BLaER1 treated with 17β-estradiol and CSF1 and Interleukin-3, amounts not matched to agents 10 nM and 100 nM (cell line): ENCODE data around the gene ALDH9A1.

ENCODE experiments used
- H3K27ac ChIP-seq, 11 experiments: shearing (Covaris generic); formaldehyde crosslinking; 2 replicates each; pipeline ENCODE4 v1.8.1; 2022
- H3K27me3 ChIP-seq, 11 experiments: shearing (Covaris generic); formaldehyde crosslinking; 2 replicates each; pipeline ENCODE4 v1.8.1; 2022
- H3K36me3 ChIP-seq, 11 experiments: shearing (Covaris generic); formaldehyde crosslinking; 2 replicates each; pipeline ENCODE4 v1.8.1; 2022
- H3K4me1 ChIP-seq, 10 experiments: shearing (Covaris generic); formaldehyde crosslinking; 2 replicates each; pipeline ENCODE4 v1.8.1; 2022
- H3K4me2 ChIP-seq, 11 experiments: shearing (Covaris generic); formaldehyde crosslinking; 2 replicates each; pipeline ENCODE4 v1.8.1; 2022
- H3K4me3 ChIP-seq, 10 experiments: shearing (Covaris generic); formaldehyde crosslinking; 2 replicates each; pipeline ENCODE4 v1.8.1; 2022
- H3K9ac ChIP-seq, 11 experiments: shearing (Covaris generic); formaldehyde crosslinking; 2 replicates each; pipeline ENCODE4 v1.8.1; 2022
- H3K9me3 ChIP-seq, 11 experiments: shearing (Covaris generic); formaldehyde crosslinking; replicated peaks in 1 of 11; 2 replicates each; pipeline ENCODE4 v1.8.1; 2022
- H4K20me1 ChIP-seq, 11 experiments: shearing (Covaris generic); formaldehyde crosslinking; 2 replicates each; pipeline ENCODE4 v1.8.1; 2022
- Cebpa-rat ChIP-seq, 11 experiments: shearing (Covaris generic); IDR thresholded peaks; 2 replicates each; pipeline ENCODE4 v1.8.1; 2022

Gene ALDH9A1

GRCh38 chr1:165629151-165629550, 69.2 kb downstream of the ALDH9A1 start:
- Histone ChIP-seq H3K27me3 (no peaks in the 10 kb centered on the region), H3K4me2 (no peak overlapping the region), H3K9me3 (no peaks in the 10 kb centered on the region), H3K9ac (no peak overlapping the region), H4K20me1 (peaks cover 0 to 18% (median 6%) of the 10 kb centered on the region in 11 experiments; a peak in 9 of 22 replicates), H3K27ac (no peak overlapping the region), H3K36me3 (no peaks in the 10 kb centered on the region), H3K4me3 (no peak overlapping the region), H3K4me1 (peaks cover 17 to 29% (median 22%) of the 10 kb centered on the region in 10 experiments)
- no peak for TF ChIP-seq Cebpa-rat (IDR thresholded peaks at IDR 0.05)

DNA sequence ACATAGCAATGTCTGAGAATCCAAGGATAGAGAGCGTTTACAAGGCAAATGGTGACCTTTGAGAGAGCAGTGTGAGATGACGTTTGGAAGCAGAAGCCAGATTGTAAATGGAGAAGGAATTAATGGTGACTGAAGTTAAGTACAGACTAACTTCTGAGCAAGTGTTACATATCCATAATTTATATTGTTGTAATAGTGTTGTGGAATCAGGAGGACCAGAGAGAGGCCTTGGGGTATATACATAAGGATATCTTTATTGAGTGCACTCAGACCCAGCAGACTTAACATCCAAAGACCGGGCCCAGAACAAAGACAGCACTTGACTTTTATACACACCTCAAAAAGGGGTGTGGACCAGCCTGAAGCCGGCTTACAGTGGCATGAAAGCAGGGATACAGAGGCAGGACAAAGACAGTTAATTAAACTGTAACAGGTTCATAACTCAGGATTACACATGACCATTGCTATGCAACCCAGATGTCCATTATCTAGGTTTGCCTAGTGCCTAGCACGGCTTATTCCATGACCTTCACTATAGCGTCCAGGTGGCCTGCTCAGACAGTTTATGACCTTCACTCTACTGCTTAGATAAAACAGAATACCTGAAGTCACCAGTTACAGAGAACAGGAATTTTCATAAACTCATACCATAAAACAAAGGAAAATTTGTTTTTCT, 70.1 kb downstream of the ALDH9A1 start:
- H4K20me1 ChIP-seq, result peaks cover 0 to 11% (median 6%) of the 10 kb centered on the region in 11 experiments; a peak in 8 of 22 replicates
- TF ChIP-seq Cebpa-rat (IDR thresholded peaks at IDR 0.05), result no peak
- no peak overlapping the region for H3K9ac ChIP-seq
- no peak overlapping the region for H3K27ac ChIP-seq
- H3K9me3 ChIP-seq, result no peaks in the 10 kb centered on the region
- no peak overlapping the region for H3K4me2 ChIP-seq
- H3K4me3 ChIP-seq, result no peak overlapping the region
- H3K27me3 ChIP-seq, result no peaks in the 10 kb centered on the region
- H3K36me3 ChIP-seq, result no peaks in the 10 kb centered on the region
- H3K4me1 ChIP-seq, result peaks cover 14 to 26% (median 19%) of the 10 kb centered on the region in 10 experiments

GRCh38 chr1:165624441-165624840, 73.9 kb downstream of the ALDH9A1 start:
- H3K4me1 ChIP-seq, result no peaks in the 10 kb centered on the region; a peak in 1 of 20 replicates
- H3K27me3 ChIP-seq, result no peaks in the 10 kb centered on the region
- H3K27ac ChIP-seq, result no peak overlapping the region
- TF ChIP-seq Cebpa-rat (IDR thresholded peaks at IDR 0.05), result no peak
- H3K36me3 ChIP-seq, result no peaks in the 10 kb centered on the region
- H3K4me2 ChIP-seq, result no peak overlapping the region
- H3K9ac ChIP-seq, result no peak overlapping the region
- H3K4me3 ChIP-seq, result no peak overlapping the region
- H3K9me3 ChIP-seq, result no peaks in the 10 kb centered on the region
- H4K20me1 ChIP-seq, result no peaks in the 10 kb centered on the region

GRCh38 chr1:165623624-165624023, 74.7 kb downstream of the ALDH9A1 start:
- Histone ChIP-seq H3K27me3 (no peaks in the 10 kb centered on the region), H4K20me1 (no peaks in the 10 kb centered on the region), H3K4me2 (no peak overlapping the region), H3K27ac (no peak overlapping the region), H3K4me3 (no peak overlapping the region), H3K9ac (no peak overlapping the region), H3K36me3 (no peaks in the 10 kb centered on the region), H3K9me3 (no peaks in the 10 kb centered on the region), H3K4me1 (no peaks in the 10 kb centered on the region)
- TF ChIP-seq Cebpa-rat (IDR thresholded peaks at IDR 0.05), result no peak

DNA sequence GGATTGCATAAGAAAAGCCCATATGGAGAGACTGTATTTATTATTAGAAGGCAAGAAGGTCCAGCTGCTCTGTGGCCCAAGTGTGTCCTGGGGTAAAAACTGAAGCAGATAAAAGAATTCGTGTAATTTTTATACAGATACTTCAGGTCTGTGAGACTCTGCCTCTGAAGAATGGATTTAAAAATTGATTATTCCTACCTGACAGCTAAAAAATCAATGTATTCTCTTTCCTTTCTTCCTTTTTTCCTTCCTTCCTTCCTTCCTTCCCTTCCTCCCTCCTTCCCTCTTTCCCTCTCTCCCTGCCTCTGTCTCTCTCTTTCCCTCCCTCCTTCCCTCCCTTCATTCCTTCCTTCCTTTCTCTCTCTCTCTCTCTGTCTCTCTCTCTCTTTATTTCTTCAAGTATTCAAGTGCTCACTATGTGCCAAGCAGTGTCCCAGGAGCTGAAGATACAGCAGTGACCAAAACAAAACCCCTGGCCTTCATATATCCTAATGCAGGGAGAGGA, 78.7 kb downstream of the ALDH9A1 start:
- Histone ChIP-seq H3K9me3 (peaks cover 0 to 9% (median 3%) of the 10 kb centered on the region in 11 experiments; a peak in 12 of 22 replicates), H3K4me3 (no peak overlapping the region), H4K20me1 (no peaks in the 10 kb centered on the region)

DNA sequence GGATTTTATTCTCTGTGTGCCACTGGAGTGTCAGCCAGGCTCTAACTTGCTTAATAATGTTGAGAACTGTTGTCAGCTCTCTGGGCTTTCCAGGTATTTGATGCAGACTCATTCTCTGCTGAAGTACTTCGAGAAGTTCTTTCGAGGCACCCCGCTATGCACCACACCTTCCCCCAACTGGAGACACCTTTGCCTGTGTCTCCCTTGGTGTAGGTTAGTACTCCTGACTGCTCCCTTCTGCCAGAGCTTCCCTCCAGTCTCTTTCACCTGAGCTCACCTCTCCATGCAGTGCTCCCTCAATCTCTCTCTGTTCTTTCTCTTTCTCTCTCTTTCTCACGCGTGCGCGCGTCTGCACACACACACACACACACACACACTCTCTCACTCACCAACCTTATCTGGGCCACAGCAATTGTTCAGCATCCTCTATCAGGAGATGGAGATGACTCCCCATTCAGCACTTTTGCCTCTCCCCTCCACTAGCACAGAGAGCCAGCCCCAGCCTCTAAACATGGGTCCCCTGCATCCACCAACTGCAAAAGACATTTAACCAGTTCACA, 81.3 kb downstream of the ALDH9A1 start:
- Histone ChIP-seq H3K4me1 (peaks cover 0 to 6% (median 3%) of the 10 kb centered on the region in 10 experiments; a peak in 12 of 20 replicates), H3K27me3 (no peaks in the 10 kb centered on the region), H4K20me1 (no peaks in the 10 kb centered on the region), H3K9me3 (peaks cover 12 to 24% (median 20%) of the 10 kb centered on the region in 11 experiments; a peak in 21 of 22 replicates), H3K36me3 (no peaks in the 10 kb centered on the region), H3K27ac (no peak overlapping the region), H3K9ac (no peak overlapping the region), H3K4me2 (no peak overlapping the region), H3K4me3 (no peak overlapping the region)
- TF ChIP-seq Cebpa-rat (IDR thresholded peaks at IDR 0.05), result no peak

More for the DNA sequence above, 78.7 kb downstream of the ALDH9A1 start:
- no peaks in the 10 kb centered on the region for H3K27me3 ChIP-seq
- no peak overlapping the region for H3K4me2 ChIP-seq
- H3K36me3 ChIP-seq, result no peaks in the 10 kb centered on the region
- H3K27ac ChIP-seq, result no peak overlapping the region
- no peaks in the 10 kb centered on the region for H3K4me1 ChIP-seq
- no peak for TF ChIP-seq Cebpa-rat (IDR thresholded peaks at IDR 0.05)
- no peak overlapping the region for H3K9ac ChIP-seq

DNA sequence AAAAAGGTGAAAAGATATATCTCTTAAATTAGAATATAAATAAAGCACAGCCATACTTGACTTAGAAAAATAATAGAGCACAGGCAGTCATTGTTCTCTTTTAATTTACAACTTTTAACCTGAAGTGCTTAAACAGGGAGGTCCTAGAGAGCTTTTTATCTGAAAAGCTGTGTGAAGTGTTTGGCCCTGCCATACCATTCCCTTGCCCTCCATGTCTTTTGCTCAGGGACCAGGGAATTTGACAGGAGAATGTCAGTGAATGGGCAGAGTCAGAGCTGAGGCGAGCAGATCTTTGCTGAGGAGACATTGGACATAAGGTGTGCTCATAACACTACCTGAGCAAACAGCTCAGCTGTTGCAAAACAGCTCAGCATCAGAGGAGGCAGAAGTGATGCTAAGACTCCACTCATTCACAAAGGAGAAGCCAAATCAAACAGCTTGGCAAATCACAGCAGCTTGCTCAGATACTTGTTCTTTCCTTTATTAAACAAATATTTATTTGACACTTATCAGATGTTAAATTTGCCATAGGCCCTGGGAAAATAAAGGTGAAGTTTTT, 82.2 kb downstream of the ALDH9A1 start:
- no peaks in the 10 kb centered on the region for H3K36me3 ChIP-seq

More for the DNA sequence above, 82.2 kb downstream of the ALDH9A1 start:
- H3K4me1 ChIP-seq, result peaks cover 3 to 16% (median 12%) of the 10 kb centered on the region in 10 experiments; a peak in 19 of 20 replicates
- no peak overlapping the region for H3K4me2 ChIP-seq
- no peaks in the 10 kb centered on the region for H4K20me1 ChIP-seq
- no peak overlapping the region for H3K9ac ChIP-seq
- peaks cover 12 to 24% (median 20%) of the 10 kb centered on the region in 11 experiments; a peak in 21 of 22 replicates for H3K9me3 ChIP-seq
- no peak for TF ChIP-seq Cebpa-rat (IDR thresholded peaks at IDR 0.05)
- H3K27me3 ChIP-seq, result no peaks in the 10 kb centered on the region
- no peak overlapping the region for H3K27ac ChIP-seq
- H3K4me3 ChIP-seq, result no peak overlapping the region
